Subcutaneous abdominal adipose tissue (tissue), 5 donors: ENCODE data around the gene CCDC86.

Experiments
- H3K27ac ChIP-seq: one replicate; pipeline ENCODE4 v1.7.0; 2013; ENCODE audit warnings: low read depth, mild to moderate bottlenecking, inconsistent platforms, low read length, moderate library complexity
- H3K27me3 ChIP-seq, 5 donors: one replicate each; pipeline ENCODE4 v1.7.0; 2013; ENCODE audit warnings: low read length in 5 of 5, inconsistent platforms in 1 of 5; ENCODE audit not compliant: control insufficient read depth in 5 of 5, insufficient read depth in 4 of 5
- H3K36me3 ChIP-seq, 5 donors: one replicate each; pipeline ENCODE4 v1.7.0; 2013; ENCODE audit warnings: low read length in 5 of 5; ENCODE audit not compliant: control insufficient read depth in 5 of 5, insufficient read depth in 5 of 5
- H3K4me1 ChIP-seq, 5 donors: one replicate each; pipeline ENCODE4 v1.7.0; 2013; ENCODE audit warnings: low read length in 5 of 5, mild to moderate bottlenecking in 3 of 5, moderate library complexity in 1 of 5; ENCODE audit not compliant: control insufficient read depth in 5 of 5, insufficient read depth in 5 of 5
- H3K4me3 ChIP-seq, 5 donors: one replicate each; pipeline ENCODE4 v1.7.0; 2013; ENCODE audit warnings: low read length in 5 of 5, low read depth in 1 of 5
- H3K9ac ChIP-seq, 5 donors: one replicate each; pipeline ENCODE4 v1.7.0; 2013; ENCODE audit warnings: low read length in 5 of 5, mild to moderate bottlenecking in 4 of 5, moderate library complexity in 3 of 5
- H3K9me3 ChIP-seq, 5 donors: one replicate each; pipeline ENCODE4 v1.7.0; 2013; ENCODE audit warnings: low read length in 5 of 5; ENCODE audit not compliant: control insufficient read depth in 5 of 5
- donor health status: healthy.
- donor health status: healthy.
- donor health status: healthy.
- donor health status: healthy.
- donor health status: healthy.

The CCDC86 gene

DNA sequence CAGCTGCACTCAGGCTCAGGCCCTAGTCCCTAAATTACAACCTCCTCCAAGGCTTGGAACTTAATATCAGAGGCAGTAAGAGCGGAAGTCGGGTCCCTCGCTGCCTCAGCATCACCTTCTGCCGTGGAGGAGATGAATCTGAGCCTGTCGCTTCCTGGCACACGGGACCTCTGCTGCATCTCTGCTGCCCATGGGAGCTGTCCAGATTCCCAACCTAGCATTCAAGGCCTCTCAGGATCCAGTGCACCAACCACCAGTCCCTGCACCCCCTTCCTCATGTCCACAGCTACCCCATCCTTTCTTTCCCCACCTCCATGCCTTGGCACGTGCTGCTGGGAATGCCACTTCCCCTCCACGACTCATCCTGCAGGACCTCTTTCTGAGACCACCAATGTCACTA, 16.3 kb downstream of the CCDC86 start:
- Histone ChIP-seq H3K36me3 (peaks cover 0 to 3% (median 1%) of the 10 kb centered on the region in 5 donors), H3K9me3 (no peaks in the 10 kb centered on the region), H3K27ac (no peak overlapping the region), H3K4me1 (peaks cover 0 to 12% (median 6%) of the 10 kb centered on the region in 5 donors), H3K4me3 (no peak overlapping the region), H3K27me3 (no peaks in the 10 kb centered on the region), H3K9ac (no peak overlapping the region)

DNA sequence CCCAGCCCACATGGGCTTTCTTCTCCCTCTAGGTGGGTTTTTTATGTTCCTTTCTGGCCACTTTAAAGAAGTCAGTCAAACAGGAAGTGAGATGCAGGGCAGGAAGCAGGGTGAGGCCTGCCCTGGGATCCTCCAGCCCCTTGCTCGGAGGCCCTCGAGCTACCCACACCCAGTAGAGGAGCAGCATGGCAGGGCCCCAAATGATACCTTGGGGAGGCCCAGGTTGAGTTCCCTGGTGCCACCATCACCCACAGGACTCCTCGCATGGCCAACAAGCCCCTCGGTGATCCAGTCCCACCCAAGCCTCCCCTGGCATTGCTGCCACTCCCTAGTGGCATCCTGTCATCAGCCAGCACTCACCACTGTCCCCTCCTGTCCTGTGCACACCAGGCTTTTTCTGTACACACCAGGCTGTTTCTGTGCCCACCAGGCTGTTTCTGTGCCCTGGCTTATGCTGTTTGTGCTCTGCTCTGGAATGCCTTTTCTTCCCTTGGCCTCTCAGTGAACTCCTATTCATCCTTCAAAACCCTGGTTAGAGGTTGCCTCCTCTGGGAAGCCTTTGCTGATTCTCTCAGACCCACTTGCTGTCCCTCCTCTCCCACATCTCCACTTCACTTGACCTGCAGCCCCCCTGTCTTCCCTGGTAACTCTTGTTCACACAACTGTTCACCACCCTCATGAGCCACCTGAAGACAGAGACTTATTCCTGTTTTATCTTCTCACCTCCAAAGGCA, 17.0 kb downstream of the CCDC86 start:
- no peaks in the 10 kb centered on the region for H3K36me3 ChIP-seq
- peaks cover 0 to 15% (median 10%) of the 10 kb centered on the region in 5 donors for H3K4me1 ChIP-seq
- H3K9me3 ChIP-seq: no peaks in the 10 kb centered on the region
- no peaks in the 10 kb centered on the region for H3K27me3 ChIP-seq
- H3K27ac ChIP-seq: no peak overlapping the region
- no peak overlapping the region for H3K4me3 ChIP-seq
- H3K9ac ChIP-seq: no peak overlapping the region

- H3K27ac ChIP-seq: no peak overlapping the region
- peaks cover 0 to 18% (median 14%) of the 10 kb centered on the region in 5 donors for H3K4me1 ChIP-seq
- H3K36me3 ChIP-seq: no peaks in the 10 kb centered on the region
- no peak overlapping the region for H3K4me3 ChIP-seq
- no peak overlapping the region for H3K9ac ChIP-seq
- H3K27me3 ChIP-seq: no peaks in the 10 kb centered on the region
- H3K9me3 ChIP-seq: no peaks in the 10 kb centered on the region
These were observed 17.8 kb downstream of the CCDC86 start for GRCh38 chr11:60859616-60860250.

- Histone ChIP-seq H3K9ac (no peak overlapping the region), H3K4me3 (no peak overlapping the region), H3K4me1 (peaks cover 0 to 10% (median 6%) of the 10 kb centered on the region in 5 donors), H3K27me3 (no peaks in the 10 kb centered on the region), H3K9me3 (no peaks in the 10 kb centered on the region), H3K36me3 (no peaks in the 10 kb centered on the region), H3K27ac (no peak overlapping the region)
These were observed 19.0 kb downstream of the CCDC86 start for GRCh38 chr11:60860943-60861342.

GRCh38 chr11:60862171-60862570, 20.3 kb downstream of the CCDC86 start:
- Histone ChIP-seq H3K4me1 (peaks cover 0 to 10% (median 6%) of the 10 kb centered on the region in 5 donors), H3K27me3 (no peaks in the 10 kb centered on the region), H3K27ac (no peak overlapping the region), H3K9ac (no peak overlapping the region), H3K36me3 (no peaks in the 10 kb centered on the region), H3K9me3 (no peaks in the 10 kb centered on the region), H3K4me3 (no peak overlapping the region)

- no peaks in the 10 kb centered on the region for H3K36me3 ChIP-seq
- H3K4me1 ChIP-seq: peaks cover 0 to 10% (median 6%) of the 10 kb centered on the region in 5 donors
- H3K9ac ChIP-seq: no peak overlapping the region
- H3K9me3 ChIP-seq: no peaks in the 10 kb centered on the region
- no peak overlapping the region for H3K4me3 ChIP-seq
- no peaks in the 10 kb centered on the region for H3K27me3 ChIP-seq
- H3K27ac ChIP-seq: no peak overlapping the region
These were observed 21.9 kb downstream of the CCDC86 start for GRCh38 chr11:60863550-60864521.

DNA sequence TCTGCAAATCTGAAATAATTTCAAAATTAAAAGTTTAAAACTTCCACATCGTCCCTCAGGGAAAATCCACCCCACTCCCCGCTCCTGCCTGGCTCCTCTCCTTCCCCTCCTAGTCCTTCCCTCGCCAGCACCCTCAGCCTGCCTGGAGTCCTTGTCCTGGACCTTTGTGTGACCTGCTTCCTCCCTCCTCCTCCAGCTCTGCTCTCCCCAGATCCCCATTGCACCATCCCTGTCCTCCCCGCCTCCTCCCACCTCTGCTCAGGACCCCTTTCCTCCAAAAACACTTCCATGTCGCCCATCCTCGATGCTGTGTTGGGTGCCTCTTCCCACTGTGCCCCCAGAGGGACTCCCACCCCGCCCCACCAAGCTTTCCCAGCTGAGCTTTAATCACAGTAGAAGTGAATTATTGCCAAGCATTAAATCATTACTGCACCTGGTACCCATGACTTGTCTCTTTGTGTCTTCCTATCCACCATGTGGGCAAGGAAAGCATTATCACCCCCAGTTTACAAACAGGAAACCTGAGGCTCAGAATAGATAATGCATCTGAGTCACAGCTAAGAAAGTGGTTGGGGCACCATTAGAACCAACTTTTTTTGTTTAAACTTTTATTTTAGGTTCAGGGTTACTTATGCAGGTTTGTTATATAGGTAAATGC, 23.1 kb downstream of the CCDC86 start:
- H3K4me3 ChIP-seq: no peak overlapping the region
- H3K9ac ChIP-seq: no peak overlapping the region
- H3K36me3 ChIP-seq: no peaks in the 10 kb centered on the region
- no peaks in the 10 kb centered on the region for H3K9me3 ChIP-seq
- peaks cover 0 to 10% (median 6%) of the 10 kb centered on the region in 5 donors for H3K4me1 ChIP-seq
- H3K27ac ChIP-seq: no peak overlapping the region
- no peaks in the 10 kb centered on the region for H3K27me3 ChIP-seq

GRCh38 chr11:60866911-60867870, 25.3 kb downstream of the CCDC86 start, which contains the start of gene ZP1:
TSS of gene ZP1 (plus strand) at chr11:60867542. CDS start at chr11:60867562, 20 bp downstream.
- Histone ChIP-seq H3K27me3 (no peaks in the 10 kb centered on the region), H3K9me3 (no peaks in the 10 kb centered on the region), H3K27ac (no peak within 1 kb of the TSS), H3K36me3 (no peaks in the 10 kb centered on the region), H3K4me3 (no peak within 1 kb of the TSS), H3K9ac (no peak within 1 kb of the TSS), H3K4me1 (peaks cover 5 to 25% (median 21%) of the 10 kb centered on the region in 5 donors)
